Thoracic aorta (tissue), 2 donors: ENCODE results near the gene APOBEC2. TPM values are rescaled to one million over a fixed set of nuclear protein-coding genes. Genes with fewer than 3 reads are reported as not detected.
A peak's percentile ranks its signal among the peaks of the same experiment; 100 is the strongest.

Experiments used
- ATAC-seq: fragments of 150-250 bp; one replicate; pipeline ENCODE4 v1.8.0; 2017; ENCODE audit warnings: low read depth; ENCODE audit not compliant: insufficient number of reproducible peaks, low FRiP score
- DNase-seq: peaks from one replicate; pipeline ENCODE4 v3.0.0-alpha.2; 2020; ENCODE audit warnings: low spot score
- H3K27ac ChIP-seq, 2 donors: fragments of 200-600 bp; sonication (generic); 1 replicate in 1 of 2; 2 replicates in 1 of 2; pipeline ENCODE4 v1.5.1; 2016; ENCODE audit warnings: mild to moderate bottlenecking in 2 of 2, moderate library complexity in 2 of 2
- H3K27me3 ChIP-seq: fragments of 200-600 bp; sonication (generic); replicated peaks from 2 replicates; pipeline ENCODE4 v1.6.0; 2016; ENCODE audit warnings: mild to moderate bottlenecking; ENCODE audit not compliant: insufficient read depth
- H3K36me3 ChIP-seq: fragments of 200-600 bp; sonication (generic); one replicate; pipeline ENCODE4 v1.5.1; 2016
- H3K4me1 ChIP-seq, 2 donors: fragments of 200-600 bp; sonication (generic); 1 replicate in 1 of 2; 2 replicates in 1 of 2; pipeline versions ENCODE4 v1.5.1 to v1.6.0; 2016; ENCODE audit warnings: low read depth in 2 of 2, mild to moderate bottlenecking in 1 of 2; ENCODE audit not compliant: control insufficient read depth in 1 of 2
- H3K4me3 ChIP-seq: fragments of 200-600 bp; sonication (generic); 2 replicates; pipeline ENCODE4 v1.5.1; 2016; ENCODE audit warnings: mild to moderate bottlenecking
- H3K9me3 ChIP-seq: fragments of 200-600 bp; sonication (generic); 2 replicates; pipeline ENCODE4 v1.5.1; 2016
- CTCF ChIP-seq: fragments of 200-600 bp; sonication (generic); IDR thresholded peaks from one replicate; pipeline ENCODE4 v1.5.1; 2019; ENCODE audit warnings: antibody characterized with exemption
- total RNA-seq, 2 donors: library from RNA; depleted of rRNA; stranded (reverse); fragments of >200 nt; gene quantifications; one replicate each; pipeline versions ENCODE4 v1.1.0 to v1.2.3, GENCODE V29; 2016

APOBEC2 gene
- total RNA-seq, 2 donors from 2014 or later, result not detected

GRCh38 chr6:41073968-41074691 lies 21.1 kb downstream of the APOBEC2 start:
- Histone ChIP-seq H3K36me3 (no peaks in the 10 kb centered on the region), H3K27me3 (no peaks in the 10 kb centered on the region), H3K9me3 (no peaks in the 10 kb centered on the region), H3K4me3 (peak overlapping the region; percentile 83), H3K4me1 (peaks cover 15 to 36% of the 10 kb centered on the region in 2 donors), H3K27ac (peak overlapping the region; percentile 97)
- no peak for ATAC-seq
- no peak for DNase-seq
- no peak for TF ChIP-seq CTCF

- no peak for TF ChIP-seq CTCF
- Histone ChIP-seq H3K4me1 (peaks cover 15 to 36% of the 10 kb centered on the region in 2 donors), H3K36me3 (no peaks in the 10 kb centered on the region), H3K27me3 (no peaks in the 10 kb centered on the region), H3K9me3 (no peaks in the 10 kb centered on the region), H3K4me3 (peak overlapping the region; percentile 83), H3K27ac (peak overlapping the region; percentile 97)
- DNase-seq (no peak), ATAC-seq (no peak)
Observed at GRCh38 chr6:41074692-41075436, 21.9 kb downstream of the APOBEC2 start.

- Histone ChIP-seq H3K4me3 (no peak overlapping the region), H3K27ac (peak overlapping the region; percentile 97), H3K27me3 (no peaks in the 10 kb centered on the region), H3K9me3 (no peaks in the 10 kb centered on the region), H3K4me1 (peaks cover 15 to 29% of the 10 kb centered on the region in 2 donors), H3K36me3 (peaks cover 3% of the 10 kb centered on the region)
- no peak for TF ChIP-seq CTCF
- no peak for ATAC-seq
- no peak for DNase-seq
Observed at GRCh38 chr6:41075651-41076626, 22.9 kb downstream of the APOBEC2 start.

- Histone ChIP-seq H3K4me3 (no peak overlapping the region), H3K27ac (no peak overlapping the region), H3K36me3 (peaks cover 4% of the 10 kb centered on the region), H3K4me1 (peaks cover 15 to 25% of the 10 kb centered on the region in 2 donors), H3K9me3 (no peaks in the 10 kb centered on the region), H3K27me3 (no peaks in the 10 kb centered on the region)
- no peak for TF ChIP-seq CTCF
- DNase-seq (no peak), ATAC-seq (no peak)
Observed at GRCh38 chr6:41077536-41077935, 24.5 kb downstream of the APOBEC2 start.
